ENCODE data around the gene BIRC3.

GRCh38 chr11:102287964-102288724 is 29.1 kb upstream of the BIRC3 start:
- TF ChIP-seq CTCF (IDR thresholded peaks at IDR 0.05) (peak; percentile 81), ZFX (IDR thresholded peaks at IDR 0.05; ENCODE audit: borderline replicate concordance) (no peak)

Measured in 22Rv1 (cell line).